HG03060 (cell line): ENCODE results near the gene PLPPR4.
"Not testable (repeated sequence)": the region's sequence is repeated elsewhere in the genome, so short reads cannot be mapped to it uniquely, and the experiment has no call there.

ENCODE experiments used
- ATAC-seq: cut with Tn5 transposase; IDR thresholded peaks from one replicate; pipeline ENCODE4 v1.9.1; 2021; ENCODE audit warnings: low read depth, moderate number of reproducible peaks; ENCODE audit not compliant: unreplicated experiment

PLPPR4 gene

GRCh38 chr1:99264201-99265021 is at the start of gene PLPPR4:
PLPPR4 (plus strand) TSS chr1:99264492; CDS start chr1:99264594, 102 bp downstream.
- no peak for ATAC-seq

- no peak for ATAC-seq
These were observed 47.3 kb upstream of the PLPPR4 start for GRCh38 chr1:99216956-99217355.

GRCh38 chr1:99217599-99217998 is 46.7 kb upstream of the PLPPR4 start:
- no peak for ATAC-seq

- no peak for ATAC-seq
These were observed 45.7 kb upstream of the PLPPR4 start for GRCh38 chr1:99218572-99218971.

GRCh38 chr1:99218999-99219398 is 45.3 kb upstream of the PLPPR4 start:
- peak; percentile 99 for ATAC-seq

- no peak for ATAC-seq
These were observed 37.0 kb upstream of the PLPPR4 start for GRCh38 chr1:99227056-99227897.

- ATAC-seq, result peak; percentile 53
These were observed 36.1 kb upstream of the PLPPR4 start for GRCh38 chr1:99228153-99228552.

- ATAC-seq, result no peak
These were observed 35.2 kb upstream of the PLPPR4 start for GRCh38 chr1:99229122-99229521.

- ATAC-seq, result no peak
These were observed 33.6 kb upstream of the PLPPR4 start for GRCh38 chr1:99230695-99231094.

- ATAC-seq, result no peak
These were observed 32.1 kb upstream of the PLPPR4 start for GRCh38 chr1:99232172-99232571.

GRCh38 chr1:99233446-99233845 is 30.8 kb upstream of the PLPPR4 start:
- no peak for ATAC-seq

- ATAC-seq, result no peak
These were observed 27.5 kb upstream of the PLPPR4 start for GRCh38 chr1:99236756-99237155.

- no peak for ATAC-seq
These were observed 24.6 kb upstream of the PLPPR4 start for GRCh38 chr1:99239690-99240089.

GRCh38 chr1:99240621-99241020 is 23.7 kb upstream of the PLPPR4 start:
- ATAC-seq, result no peak

- no peak for ATAC-seq
These were observed 18.1 kb upstream of the PLPPR4 start for GRCh38 chr1:99246152-99246551.

GRCh38 chr1:99247199-99247598 is 17.1 kb upstream of the PLPPR4 start:
- no peak for ATAC-seq

GRCh38 chr1:99250728-99251127 is 13.6 kb upstream of the PLPPR4 start:
- no peak for ATAC-seq

- no peak for ATAC-seq
These were observed 13.0 kb upstream of the PLPPR4 start for GRCh38 chr1:99251308-99251707.

- no peak for ATAC-seq
These were observed 11.7 kb upstream of the PLPPR4 start for GRCh38 chr1:99252630-99253029.

GRCh38 chr1:99260402-99260801 is 3.9 kb upstream of the PLPPR4 start:
- not testable (repeated sequence) for ATAC-seq

- ATAC-seq, result no peak
These were observed 832 bp downstream of the PLPPR4 start for GRCh38 chr1:99265124-99265523.

- no peak for ATAC-seq
These were observed 2.4 kb downstream of the PLPPR4 start for GRCh38 chr1:99266726-99267125.
